ENCODE data around the gene CYB5RL. TPM values are rescaled to one million over a fixed set of nuclear protein-coding genes. Genes with fewer than 3 reads are reported as not detected.

CYB5RL gene
- total and polyA plus RNA-seq, 2 of the 8 experiments (the other 6 are each of a cell fraction or from before 2014, with no cell fraction given), result 13.2 to 14.1 TPM

GRCh38 chr1:54207287-54207686 lies 7.5 kb upstream of the CYB5RL start:
- no peak overlapping the region for H3K4me3 ChIP-seq (ENCODE audit: extremely low read depth in 1 of 4, insufficient read depth in 2 of 4, low read depth in 3 of 4, low read length in 4 of 4)
- DNase-seq (ENCODE audit: low read depth in 1 of 2, low spot score in 2 of 2) (no peak), FAIRE-seq (no peak)
- H3K4me2 ChIP-seq (ENCODE audit: insufficient read depth in 1 of 2, low read depth in 2 of 2, low read length in 2 of 2), result no peak overlapping the region
- no peaks in the 10 kb centered on the region for H3K9me3 ChIP-seq (ENCODE audit: insufficient read depth in 2 of 2, low read depth in 1 of 2, low read length in 1 of 2)
- H4K20me1 ChIP-seq (replicated peaks in 1 of 2; ENCODE audit: control insufficient read depth in 1 of 2, insufficient read depth in 2 of 2, low read length in 2 of 2), result peaks cover 4% of the 10 kb centered on the region in 2 experiments
- peaks cover under 1% of the 10 kb centered on the region; the same call in 1 of the 2 replicates for H3K79me1 ChIP-seq (ENCODE audit: low read depth, low read length)
- H4K8ac ChIP-seq (ENCODE audit: extremely low read depth, insufficient read depth, low read length), result no peak overlapping the region
- no peak overlapping the region for H3K14ac ChIP-seq (ENCODE audit: insufficient read length)
- no peak overlapping the region for H4K5ac ChIP-seq (ENCODE audit: insufficient read length, low read depth, low read length)
- H3K23ac ChIP-seq (ENCODE audit: insufficient read length), result no peak overlapping the region
- CTCF ChIA-PET (ENCODE audit: partially characterized antibody), result interaction anchor here (0.6 kb wide), 1 partner anchor 392 kb away, joined by 3 read pairs; no protein-coding TSS in a partner anchor
- no peaks in the 10 kb centered on the region for H3K4me1 ChIP-seq (replicated peaks in 1 of 4; ENCODE audit: control insufficient read depth in 3 of 4, insufficient read depth in 4 of 4, low read length in 3 of 4)
- H3K56ac ChIP-seq (replicated peaks; ENCODE audit: insufficient read length, low read depth, low read length), result no peak overlapping the region
- H3K9ac ChIP-seq (replicated peaks in 1 of 4; ENCODE audit: extremely low read depth in 1 of 4, low read depth in 3 of 4, low read length in 3 of 4), result no peak overlapping the region
- H2BK15ac ChIP-seq (ENCODE audit: low read length), result no peak overlapping the region
- peaks cover 0 to 9% of the 10 kb centered on the region in 2 experiments; a peak in 2 of 4 replicates for H3K79me2 ChIP-seq (ENCODE audit: control insufficient read depth in 1 of 2, insufficient read depth in 2 of 2, low read length in 2 of 2)
- no peak overlapping the region for H2BK5ac ChIP-seq (ENCODE audit: low read depth, low read length)
- H2AFZ ChIP-seq (ENCODE audit: low read length), result no peak overlapping the region
- peaks cover 22 to 65% (median 59%) of the 10 kb centered on the region in 4 experiments for H3K36me3 ChIP-seq (ENCODE audit: control insufficient read depth in 2 of 4, insufficient read depth in 4 of 4, low read length in 3 of 4)
- H2AK5ac ChIP-seq (ENCODE audit: low read depth, low read length), result no peak overlapping the region
- no peak overlapping the region for H3K4ac ChIP-seq (replicated peaks; ENCODE audit: insufficient read length, low read depth, low read length)
- no peaks in the 10 kb centered on the region for H3K27me3 ChIP-seq (replicated peaks in 1 of 4; ENCODE audit: control insufficient read depth in 3 of 4, extremely low read depth in 1 of 4, insufficient read depth in 3 of 4, low read length in 3 of 4)
- H3K27ac ChIP-seq (ENCODE audit: low read depth, low read length), result no peak overlapping the region
- H2BK20ac ChIP-seq (ENCODE audit: low read length), result no peak overlapping the region
- no peak overlapping the region for H4K91ac ChIP-seq (replicated peaks; ENCODE audit: insufficient read length, low read length)
- 88% methylated on average over 1 of the region's 1 CpG; no CpG with 5 or more reads in 1 of the 2 experiments for WGBS, 2 experiments (ENCODE audit: extremely low coverage in 1 of 2, insufficient coverage in 1 of 2, insufficient read length in 1 of 2, insufficient replicate concordance in 2 of 2, low coverage in 1 of 2, low lambda C conversion rate in 2 of 2, missing lambda C conversion rate in 1 of 2)
- H2BK120ac ChIP-seq (replicated peaks; ENCODE audit: low read depth, low read length), result no peak overlapping the region
- TF ChIP-seq MAFK (IDR thresholded peaks at IDR 0.05; ENCODE audit: low read depth, low read length), result no peak
- TF ChIP-seq SUZ12 (IDR thresholded peaks at IDR 0.05; ENCODE audit: low read length), result no peak
- TF ChIP-seq KDM5A (IDR thresholded peaks at IDR 0.05; ENCODE audit: low read length), result no peak
- no peak for TF ChIP-seq CREB1 (IDR thresholded peaks at IDR 0.05)
- no peak for TF ChIP-seq MAX (IDR thresholded peaks at IDR 0.05)
- no peak for TF ChIP-seq TEAD4 (IDR thresholded peaks at IDR 0.05; ENCODE audit: low read depth, low read length)
- no peak for TF ChIP-seq SP4 (IDR thresholded peaks at IDR 0.05; ENCODE audit: low read length)
- no peak for TF ChIP-seq CBX8 (IDR thresholded peaks at IDR 0.05; ENCODE audit: borderline replicate concordance, low read depth, low read length)
- no peak for TF ChIP-seq USF2 (IDR thresholded peaks at IDR 0.05; ENCODE audit: low read length)
- TF ChIP-seq TAF7 (optimal IDR thresholded peaks at IDR 0.05; ENCODE audit: borderline replicate concordance, low read depth, low read length), result no peak
- TF ChIP-seq TBP (IDR thresholded peaks at IDR 0.05; ENCODE audit: low read depth, low read length), result no peak
- H3K18ac ChIP-seq (ENCODE audit: extremely low read depth, low read length), result no peak overlapping the region
- POLR2A ChIA-PET (ENCODE audit: partially characterized antibody), result interaction anchor here (1.0 kb wide), 1 partner anchor 15 kb away, joined by 4 read pairs; no protein-coding TSS in a partner anchor
- no peaks in the 10 kb centered on the region for H3K23me2 ChIP-seq (ENCODE audit: low read depth, low read length)
- H2BK12ac ChIP-seq (ENCODE audit: low read depth, low read length), result no peak overlapping the region

All from H1 (cell line).